ENCODE measurements around the gene TMTC3. TPM values are rescaled to one million over a fixed set of nuclear protein-coding genes. Genes with fewer than 3 reads are reported as not detected.
"Not testable (repeated sequence)": the region's sequence is repeated elsewhere in the genome, so short reads cannot be mapped to it uniquely, and the experiment has no call there.

TMTC3 gene
- total RNA-seq (2014; rRNA removed; shearing (Covaris generic)), result 41.4 and 45.5 TPM in 2 replicates

- peak; percentile 97 for DNase-seq (ENCODE audit: low spot score)
These were observed at the start of gene TMTC3, which contains the start of gene CEP290 for GRCh38 chr12:88141774-88142609. Gene TMTC3 (plus strand): TSS chr12:88142307. CDS start chr12:88148316, 6,009 bp downstream. Gene CEP290 (minus strand): TSS chr12:88142088. CDS start chr12:88141307, 781 bp downstream.

DNA sequence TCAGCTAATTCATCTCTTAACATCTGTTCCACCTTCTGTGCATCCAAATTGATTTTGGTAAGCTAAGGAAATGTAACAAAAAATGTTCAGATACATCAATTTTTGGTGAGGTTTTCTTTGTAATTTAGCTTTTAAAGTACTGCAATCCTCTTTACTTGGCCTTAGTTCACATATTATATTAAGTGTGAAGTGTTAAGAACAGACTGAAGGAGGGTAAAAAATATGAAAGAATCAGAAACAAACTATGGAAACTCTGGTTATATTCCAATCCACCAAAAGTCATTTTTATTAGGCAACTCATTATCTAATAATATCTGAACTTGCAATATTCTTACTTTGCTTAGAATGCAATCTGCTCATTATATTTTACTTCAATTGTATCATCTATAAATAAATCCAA is 49.3 kb upstream of the TMTC3 start:
- no peak for DNase-seq (ENCODE audit: low spot score)

- DNase-seq (ENCODE audit: low spot score), result no peak
These were observed 48.5 kb upstream of the TMTC3 start for GRCh38 chr12:88093573-88093972.

GRCh38 chr12:88108021-88108420 is 34.1 kb upstream of the TMTC3 start:
- no peak for DNase-seq (ENCODE audit: low spot score)

DNA sequence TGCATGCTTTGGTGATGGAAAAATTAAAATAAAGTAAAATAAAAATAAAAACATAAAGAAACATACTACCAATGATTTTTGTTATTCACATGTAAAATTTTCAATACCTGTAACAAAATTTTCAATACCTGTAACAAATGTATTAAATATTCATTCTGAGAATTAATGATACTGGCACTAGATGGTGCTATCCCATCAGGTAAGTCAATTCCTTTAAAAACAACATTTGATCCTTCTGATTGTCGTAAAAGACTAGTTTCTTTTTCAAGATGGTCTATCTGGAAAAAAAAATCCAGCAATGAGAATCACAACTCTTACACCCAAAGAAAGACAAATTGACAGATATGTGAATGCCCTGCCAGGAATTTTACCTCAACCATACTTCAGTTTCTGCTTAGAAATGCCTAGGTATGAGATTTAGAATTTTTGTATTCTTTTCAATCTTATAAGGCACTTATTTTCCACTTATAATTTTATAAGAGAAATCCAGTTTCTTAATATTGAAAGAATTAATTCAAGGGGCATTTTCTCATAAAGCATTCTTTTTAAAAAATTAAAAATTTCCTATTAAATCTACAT is 30.9 kb upstream of the TMTC3 start:
- DNase-seq (ENCODE audit: low spot score), result peak; percentile 36

DNA sequence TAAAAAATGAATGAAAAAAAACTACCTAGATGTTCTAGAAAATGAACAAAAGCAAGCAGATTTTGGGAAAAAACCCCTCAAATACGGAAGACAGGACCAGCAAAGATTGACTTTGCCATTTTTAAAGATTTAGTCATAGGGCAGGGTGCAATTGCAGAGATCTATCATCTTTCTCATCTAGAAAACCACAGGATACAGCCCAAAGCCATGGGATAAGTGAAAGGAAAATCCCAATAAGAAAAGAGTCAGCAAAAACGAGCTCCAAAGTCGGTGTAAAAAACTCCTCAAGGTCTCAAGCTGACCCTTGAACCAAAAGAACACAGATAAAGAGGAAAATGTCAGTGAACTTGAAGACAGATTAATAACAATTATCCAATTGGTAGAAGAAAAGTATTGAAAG is 28.2 kb upstream of the TMTC3 start:
- DNase-seq (ENCODE audit: low spot score), result peak; percentile 9

- no peak for DNase-seq (ENCODE audit: low spot score)
These were observed 19.4 kb upstream of the TMTC3 start for GRCh38 chr12:88122666-88123065.

- no peak for DNase-seq (ENCODE audit: low spot score)
These were observed 15.0 kb upstream of the TMTC3 start for GRCh38 chr12:88127099-88127498.

DNA sequence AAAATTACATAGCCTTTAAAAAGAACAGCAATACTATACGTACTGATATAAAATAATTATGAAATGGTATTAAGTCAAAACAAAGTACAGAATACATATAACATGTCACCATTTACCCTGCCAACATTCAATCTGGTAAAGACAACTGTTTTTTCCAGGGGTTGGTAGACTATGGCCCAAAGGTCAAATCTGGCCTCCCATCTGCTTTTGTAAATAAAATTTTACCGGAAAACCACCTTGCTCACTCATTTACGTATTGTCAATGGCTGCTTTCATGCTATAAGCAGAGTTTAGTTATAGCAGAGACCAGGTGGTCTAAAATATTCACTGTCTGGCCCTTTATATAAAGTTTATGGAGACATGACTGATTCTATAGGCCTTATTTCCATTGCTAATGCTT is 14.3 kb upstream of the TMTC3 start:
- no peak for DNase-seq (ENCODE audit: low spot score)

- DNase-seq (ENCODE audit: low spot score), result no peak
These were observed 9.7 kb upstream of the TMTC3 start for GRCh38 chr12:88132392-88132791.

DNA sequence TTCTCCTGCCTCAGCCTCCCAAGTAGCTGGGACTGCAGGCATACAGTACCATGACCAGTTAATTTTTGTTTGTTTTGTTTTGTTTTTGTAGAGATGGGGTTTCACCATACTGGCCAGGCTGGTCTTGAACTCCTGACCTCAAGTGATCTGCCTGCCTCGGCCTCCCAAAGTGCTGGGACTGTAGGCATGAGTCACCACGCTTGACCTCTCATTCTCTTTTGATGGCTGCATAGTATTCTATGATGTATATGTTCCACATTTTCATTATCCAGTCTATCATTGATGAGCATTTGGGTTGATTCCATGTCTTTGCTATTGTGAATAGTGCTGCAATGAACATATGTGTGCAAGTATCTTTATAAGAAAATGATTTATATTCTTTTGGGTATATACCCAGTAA is 8.9 kb upstream of the TMTC3 start:
- not testable (repeated sequence) for DNase-seq (ENCODE audit: low spot score)

DNA sequence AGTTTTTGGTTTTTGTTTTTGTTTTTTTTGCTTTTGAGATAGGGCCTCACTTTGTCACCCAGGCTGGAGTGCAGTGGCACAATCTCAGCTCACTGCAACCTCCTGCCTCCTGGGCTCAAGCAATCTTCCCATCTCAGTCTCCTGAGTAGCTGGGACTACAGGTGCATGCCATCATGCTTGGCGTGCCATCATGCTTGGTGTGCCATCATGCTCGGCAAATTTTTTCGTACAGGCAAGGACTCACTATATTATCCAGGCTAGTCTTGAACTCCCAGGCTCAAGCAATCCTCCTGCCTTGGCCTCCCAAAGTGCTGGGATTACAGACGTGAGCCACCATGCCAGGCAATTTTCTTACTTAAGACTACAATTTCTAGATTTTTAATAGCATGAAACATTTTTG is 2.4 kb upstream of the TMTC3 start:
- not testable (repeated sequence) for DNase-seq (ENCODE audit: low spot score)

DNA sequence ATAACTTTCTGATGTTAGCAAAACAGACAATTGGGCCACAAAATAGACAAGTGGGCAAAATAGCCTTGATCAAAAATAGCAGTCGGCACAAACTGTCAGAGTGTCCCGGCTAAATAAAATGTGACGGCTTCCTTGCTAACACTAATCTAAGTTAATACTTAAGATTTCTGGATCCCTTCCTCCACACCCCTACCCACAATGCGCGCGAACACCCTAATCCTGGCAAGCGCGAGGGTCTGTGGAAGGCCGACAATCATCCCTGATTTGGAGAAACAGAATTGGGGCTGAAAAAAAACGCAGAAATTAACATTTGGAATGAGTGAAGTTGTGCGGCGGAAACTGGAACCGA is 708 bp upstream of the TMTC3 start:
- DNase-seq (ENCODE audit: low spot score), result no peak

GRCh38 chr12:88142610-88142991 is 494 bp downstream of the TMTC3 start:
- DNase-seq (ENCODE audit: low spot score), result peak; percentile 6

DNA sequence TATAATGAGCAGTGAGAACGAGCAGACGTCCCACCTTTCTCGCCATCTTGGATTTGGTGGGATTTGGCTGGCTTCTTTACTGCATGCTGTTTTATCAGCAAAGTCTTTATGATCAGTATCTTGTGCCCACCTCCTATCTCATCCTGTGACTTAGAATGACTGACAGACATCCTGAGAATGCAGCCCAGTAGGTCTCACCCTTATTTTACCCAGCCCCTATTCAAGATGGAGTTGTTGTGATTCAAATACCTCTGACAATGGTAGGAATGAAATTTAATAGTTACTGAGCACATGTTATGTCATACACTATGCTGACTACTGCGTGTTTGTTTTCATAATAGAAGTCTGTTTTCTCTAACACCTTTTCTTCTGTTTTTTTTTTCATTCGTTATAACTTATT is 1.9 kb downstream of the TMTC3 start:
- no peak for DNase-seq (ENCODE audit: low spot score)

GRCh38 chr12:88144546-88145468 is 2.7 kb downstream of the TMTC3 start:
- DNase-seq (ENCODE audit: low spot score), result no peak

GRCh38 chr12:88145567-88146505 is 3.7 kb downstream of the TMTC3 start:
- DNase-seq (ENCODE audit: low spot score), result no peak

GRCh38 chr12:88150063-88150462 is 8.0 kb downstream of the TMTC3 start:
- DNase-seq (ENCODE audit: low spot score), result no peak

GRCh38 chr12:88153959-88154358 is 11.9 kb downstream of the TMTC3 start:
- peak; percentile 13 for DNase-seq (ENCODE audit: low spot score)

GRCh38 chr12:88156075-88156654 is 14.1 kb downstream of the TMTC3 start:
- no peak for DNase-seq (ENCODE audit: low spot score)

GRCh38 chr12:88163371-88163770 is 21.3 kb downstream of the TMTC3 start:
- no peak for DNase-seq (ENCODE audit: low spot score)
